T-helper 2 cell treated with Interferon-gamma antibody and Interleukin-4, amounts not matched to agents 100 ng/mL and 5 ng/mL, for 36 hours (primary cell): ENCODE measurements around the gene MICAL3. TPM values are rescaled to one million over a fixed set of nuclear protein-coding genes. Genes with fewer than 3 reads are reported as not detected.
"Not testable (repeated sequence)": the region's sequence is repeated elsewhere in the genome, so short reads cannot be mapped to it uniquely, and the experiment has no call there.

Experiments
- intact Hi-C: fragments of 100-400 bp; cut with micrococcal nuclease; formaldehyde crosslinking; loops from one replicate; pipeline ENCODE4 v1.15.1; 2023
- total RNA-seq: library from RNA; stranded (reverse); gene quantifications from 2 replicates; pipeline ENCODE4 v1.2.3, GENCODE V29; 2022

The MICAL3 gene
- total RNA-seq, 1 donor from 2014 or later, result 38.7 TPM

DNA sequence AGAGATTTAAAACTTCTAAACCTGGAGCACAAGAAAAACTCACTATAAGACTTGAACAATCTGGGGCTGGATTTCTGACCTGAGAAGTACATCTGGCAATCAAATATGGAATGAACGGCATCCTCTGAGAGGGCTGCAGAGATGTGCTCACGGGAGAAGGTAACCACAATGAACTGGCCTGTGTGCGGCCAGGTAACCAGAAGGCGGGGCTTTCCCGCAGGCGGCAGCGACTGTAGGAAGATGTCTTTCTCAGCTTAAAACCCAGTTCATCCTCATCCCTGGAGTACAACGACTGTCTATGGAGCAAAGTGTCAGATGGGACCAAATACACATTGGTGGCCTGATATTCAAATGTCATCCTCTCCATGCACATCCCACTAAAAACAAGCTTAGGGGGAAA is 24.5 kb downstream of the MICAL3 start:
- intact Hi-C loops, result loop anchor here (2.0 to 5.0 kb wide), 2 partner anchors 25 to 783 kb away; partner anchors contain the start of genes ADA2 and MICAL3

DNA sequence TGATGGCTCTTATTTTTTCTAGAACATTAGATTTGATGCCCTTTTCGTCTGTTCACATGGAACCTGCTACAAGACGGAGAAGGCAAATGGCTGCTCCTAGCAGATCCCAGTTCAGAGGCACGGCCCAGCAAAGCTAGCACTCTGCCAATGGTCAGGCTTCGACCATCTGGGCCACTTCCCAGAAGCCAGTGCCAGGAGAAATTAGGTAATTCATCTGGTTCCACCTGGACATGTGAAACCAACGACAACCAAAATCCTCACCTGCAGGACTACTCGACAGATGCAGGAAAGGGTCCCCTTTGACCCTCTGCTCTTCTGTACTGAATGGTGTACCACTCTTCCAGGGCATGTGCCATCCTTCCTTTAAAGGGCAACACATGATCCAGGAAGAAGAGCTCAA is 25.4 kb downstream of the MICAL3 start:
- intact Hi-C loops, result loop anchor here (5.0 kb wide), 1 partner anchor 782 kb away; the partner anchor contains the start of gene ADA2

DNA sequence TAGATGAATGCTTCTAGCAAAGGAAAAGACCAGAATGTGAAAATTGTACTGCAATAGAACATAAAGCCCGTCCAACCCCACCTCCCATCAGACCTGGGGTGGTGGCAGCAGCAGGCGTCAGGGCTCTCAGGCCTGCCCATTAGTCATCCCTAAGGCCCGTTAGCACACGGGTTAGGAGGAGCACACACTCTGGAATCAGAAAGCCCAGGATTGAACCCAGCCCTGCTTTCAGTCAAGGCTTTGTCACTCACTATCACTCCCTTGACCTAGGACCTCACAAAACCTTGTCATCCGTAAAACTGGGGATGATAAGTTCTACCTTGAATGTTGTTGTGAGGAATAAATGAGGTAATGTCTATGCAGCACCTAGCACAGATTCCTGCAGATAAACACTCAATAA is 26.9 kb downstream of the MICAL3 start:
- intact Hi-C loops, result loop anchor here (5.0 kb wide), 1 partner anchor 780 kb away; the partner anchor contains the start of gene ADA2

DNA sequence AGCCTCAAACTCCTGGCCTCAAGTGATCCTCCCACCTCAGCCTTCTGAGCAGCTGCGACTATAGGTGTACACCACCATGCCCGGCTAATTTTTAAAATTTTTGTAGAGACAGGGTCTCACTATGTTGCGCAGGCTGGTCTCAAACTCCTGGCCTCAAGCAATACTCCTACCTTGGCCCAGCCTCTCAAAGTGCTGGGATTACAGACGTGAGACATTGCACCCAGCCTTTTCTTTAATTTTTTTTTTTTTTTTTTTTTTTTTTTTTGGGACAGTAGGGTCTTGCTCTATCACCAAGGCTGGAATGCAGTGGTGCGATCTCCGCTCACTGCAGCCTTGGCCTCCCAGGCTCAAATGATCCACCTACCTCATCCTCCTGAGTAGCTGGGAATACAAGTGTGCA is 29.1 kb downstream of the MICAL3 start:
- intact Hi-C loops, result loop anchor here (5.0 kb wide), 1 partner anchor 778 kb away; the partner anchor contains the start of gene ADA2

DNA sequence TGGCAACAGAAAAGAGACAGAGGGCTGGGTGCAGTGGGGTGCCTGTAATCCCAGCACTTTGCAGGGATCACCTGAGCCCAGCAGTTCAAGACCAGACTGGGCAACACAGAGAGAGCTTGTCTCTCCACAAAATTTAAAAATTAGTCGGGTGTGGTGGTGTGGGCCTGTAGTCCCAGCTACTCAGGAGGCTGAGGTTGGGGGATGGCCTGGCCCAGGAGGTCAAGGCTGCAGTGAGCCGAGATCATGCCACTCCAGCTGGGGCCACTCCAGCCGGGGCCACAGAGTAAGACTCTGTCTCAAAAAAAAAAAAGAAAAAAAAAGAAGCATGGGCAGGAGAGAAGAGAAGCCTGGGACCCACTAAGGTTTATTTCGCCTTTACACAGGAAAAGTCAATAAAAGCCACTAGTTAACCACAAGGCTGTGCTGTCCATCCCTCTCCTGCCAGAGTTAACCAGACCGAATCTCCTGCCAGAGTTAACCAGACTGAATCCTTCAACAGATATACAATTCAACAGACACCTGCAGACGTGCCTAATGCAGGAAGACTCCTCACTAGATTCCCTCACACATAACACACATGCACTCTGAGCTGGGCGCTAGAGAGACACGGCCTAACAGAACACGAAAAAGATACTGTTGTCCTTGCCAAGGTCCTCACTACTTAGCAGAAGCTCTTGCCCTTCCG is 29.8 kb downstream of the MICAL3 start:
- intact Hi-C loops, result loop anchor here (5.0 kb wide), 1 partner anchor 777 kb away; the partner anchor contains the start of gene ADA2

DNA sequence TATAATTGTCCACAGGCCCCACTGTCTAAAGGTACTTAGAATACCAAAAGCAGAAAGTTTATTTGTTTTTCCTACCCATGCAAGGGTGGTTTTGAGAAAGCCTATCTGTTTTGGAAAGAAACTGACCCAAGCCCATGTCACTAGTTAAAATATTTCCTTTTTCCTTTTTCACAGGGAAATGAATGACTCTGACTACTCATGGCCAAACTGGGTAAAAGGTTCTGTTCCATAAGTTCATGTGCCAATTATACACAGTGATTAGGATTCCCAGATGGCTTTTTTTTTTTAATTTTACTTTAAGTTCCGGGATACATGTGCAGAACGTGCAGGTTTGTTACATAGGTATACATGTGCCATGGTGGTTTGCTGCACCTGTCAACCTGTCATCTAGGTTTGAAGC is 31.4 kb downstream of the MICAL3 start:
- intact Hi-C loops, result not testable (repeated sequence)

DNA sequence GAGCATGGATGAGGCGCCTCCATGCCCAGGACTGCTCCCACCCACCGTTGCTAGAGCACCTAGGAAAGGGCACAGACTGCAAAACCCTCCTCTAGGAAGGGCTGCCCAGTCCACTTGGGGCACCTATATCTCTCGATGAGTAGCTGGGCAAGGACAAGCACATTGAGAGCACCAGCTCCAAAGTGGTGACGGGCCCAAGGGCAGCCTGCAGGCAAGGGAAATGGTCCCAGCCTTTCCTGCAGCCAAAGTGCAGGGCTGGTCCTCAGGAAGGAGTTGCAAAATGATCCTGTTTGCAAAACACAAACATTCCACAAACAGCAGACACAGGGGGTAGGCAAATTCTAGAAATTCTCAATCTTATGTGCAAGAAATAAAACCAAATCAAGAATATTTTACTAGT is 32.4 kb downstream of the MICAL3 start:
- intact Hi-C loops, result not testable (repeated sequence)

DNA sequence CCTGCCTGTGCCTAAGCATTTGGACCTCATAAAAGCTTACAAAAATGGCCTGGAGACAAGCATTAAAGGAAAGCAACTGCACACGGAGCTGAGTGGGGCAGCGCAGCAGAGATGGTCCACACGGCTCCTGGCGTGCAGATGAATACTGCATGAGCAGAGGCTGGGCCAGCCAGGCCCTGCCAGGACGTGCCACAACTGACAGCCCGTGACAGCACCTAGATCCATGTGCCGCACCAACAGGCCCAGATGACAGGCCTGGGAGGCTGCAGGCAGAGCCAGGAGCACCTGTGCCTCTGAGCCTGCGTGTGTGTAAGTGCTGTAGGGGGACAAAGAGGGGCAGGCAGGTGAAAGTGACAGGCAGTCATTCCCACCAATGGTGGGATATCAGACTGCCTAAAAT is 33.4 kb downstream of the MICAL3 start:
- intact Hi-C loops, result no loop called here

DNA sequence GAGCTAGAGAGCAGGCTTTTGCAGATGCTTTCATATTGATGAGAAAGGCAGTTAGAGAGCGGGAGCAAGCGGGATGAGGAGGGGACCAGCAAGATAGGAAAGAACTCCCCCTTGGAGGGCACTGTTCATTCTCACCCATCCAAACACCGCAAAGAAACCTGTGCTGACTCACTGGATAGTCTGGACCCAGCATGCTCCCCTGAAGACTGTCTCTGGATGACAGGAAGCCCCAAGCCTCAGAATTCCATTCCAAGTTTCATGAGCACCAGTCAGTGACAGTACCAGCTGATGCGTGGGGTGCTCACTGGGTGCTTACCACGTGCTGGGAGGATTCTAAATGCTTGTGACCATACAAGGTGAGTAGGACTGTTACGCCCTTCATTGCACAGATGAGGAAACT is 34.2 kb downstream of the MICAL3 start:
- intact Hi-C loops, result no loop called here

DNA sequence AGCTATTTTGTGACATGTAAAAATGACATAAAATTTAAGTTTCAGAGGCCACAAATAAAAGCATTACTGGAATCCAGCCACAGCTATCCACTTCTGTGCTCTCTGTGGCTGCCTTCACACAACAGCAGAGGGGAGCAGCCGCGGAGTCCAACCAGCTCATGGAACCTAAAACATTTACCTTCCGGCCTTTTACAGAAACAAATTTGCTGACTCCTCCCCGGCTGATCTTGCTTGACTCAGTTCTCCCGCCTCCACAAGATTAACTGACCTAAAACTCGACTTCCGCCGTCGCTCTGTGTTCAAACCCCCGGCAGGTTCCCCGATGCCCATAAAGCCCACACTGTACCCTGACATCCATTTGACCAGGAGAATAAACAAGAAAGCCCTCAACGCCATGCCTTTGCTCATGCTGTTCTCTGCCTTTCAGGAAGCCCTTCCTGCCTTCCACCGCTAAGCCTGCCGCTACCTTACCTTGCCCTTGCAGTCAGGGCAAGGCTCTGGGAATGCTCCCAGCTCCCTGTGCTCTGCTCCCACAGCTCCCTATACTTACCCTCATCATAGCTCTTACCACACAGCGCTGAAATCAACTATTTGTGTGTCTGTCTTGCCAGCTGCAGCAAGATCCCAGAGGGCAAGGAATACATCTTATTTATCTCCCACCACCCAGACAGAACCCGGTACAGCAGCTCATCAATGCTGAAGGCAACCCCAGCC is 35.4 kb downstream of the MICAL3 start:
- intact Hi-C loops, result no loop called here

DNA sequence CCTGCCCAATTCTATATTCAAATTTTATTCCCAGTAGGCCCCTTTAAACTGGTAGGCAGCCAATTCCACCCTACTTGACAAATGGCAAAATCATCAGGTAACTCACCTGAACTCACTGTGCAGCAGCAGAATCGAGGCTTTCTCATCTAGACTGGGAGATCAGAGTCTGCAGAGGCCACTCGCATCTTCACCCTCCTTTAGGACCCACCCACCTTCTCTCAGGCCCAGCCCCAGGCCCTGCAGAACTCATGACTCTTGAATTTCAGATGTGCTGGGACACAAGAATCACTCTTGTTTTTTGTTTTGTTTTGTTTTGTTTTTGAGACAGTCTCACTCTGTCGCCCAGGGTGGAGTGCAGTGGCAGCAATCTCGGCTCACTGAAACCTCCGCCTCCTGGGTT is 38.8 kb downstream of the MICAL3 start:
- intact Hi-C loops, result no loop called here

DNA sequence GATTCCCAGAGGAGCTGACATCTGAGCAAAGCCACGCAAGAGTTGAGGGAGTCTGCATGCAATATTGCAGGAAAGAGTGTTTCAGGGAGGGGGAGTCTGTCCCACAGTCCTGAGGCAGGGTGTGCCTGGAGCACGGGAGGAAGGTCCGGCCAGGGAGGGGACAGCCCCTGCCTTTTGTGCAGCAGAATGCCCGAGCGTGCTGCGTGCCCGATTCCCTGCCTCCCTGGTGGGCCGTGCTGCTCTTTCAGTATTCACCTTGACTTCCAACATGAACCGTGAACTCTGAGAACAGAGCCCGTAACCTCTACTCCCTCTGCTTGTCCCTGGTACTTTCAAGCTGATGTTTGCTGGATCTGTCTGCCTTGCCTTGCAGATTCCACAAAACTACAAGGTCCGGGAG is 39.3 kb downstream of the MICAL3 start:
- intact Hi-C loops, result not testable (repeated sequence)

DNA sequence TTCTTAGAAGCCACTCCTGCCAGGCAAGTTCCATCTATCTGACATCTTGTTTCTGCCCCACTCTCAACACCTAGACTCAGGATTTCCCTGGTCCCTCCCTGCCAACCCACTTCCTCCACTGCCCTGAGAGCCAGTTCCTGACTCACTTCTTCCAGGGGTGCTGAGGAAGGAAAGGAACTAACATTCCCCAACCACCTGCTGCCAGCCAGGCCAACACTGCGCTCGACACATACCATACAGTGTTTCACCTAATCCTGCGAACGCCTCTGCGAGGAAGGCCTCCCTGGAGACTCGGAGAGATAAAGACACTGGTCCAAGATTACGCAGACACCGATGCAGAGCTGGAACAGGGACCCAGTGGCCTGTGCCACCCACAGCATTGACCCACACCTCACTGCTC is 40.2 kb downstream of the MICAL3 start:
- intact Hi-C loops, result no loop called here

DNA sequence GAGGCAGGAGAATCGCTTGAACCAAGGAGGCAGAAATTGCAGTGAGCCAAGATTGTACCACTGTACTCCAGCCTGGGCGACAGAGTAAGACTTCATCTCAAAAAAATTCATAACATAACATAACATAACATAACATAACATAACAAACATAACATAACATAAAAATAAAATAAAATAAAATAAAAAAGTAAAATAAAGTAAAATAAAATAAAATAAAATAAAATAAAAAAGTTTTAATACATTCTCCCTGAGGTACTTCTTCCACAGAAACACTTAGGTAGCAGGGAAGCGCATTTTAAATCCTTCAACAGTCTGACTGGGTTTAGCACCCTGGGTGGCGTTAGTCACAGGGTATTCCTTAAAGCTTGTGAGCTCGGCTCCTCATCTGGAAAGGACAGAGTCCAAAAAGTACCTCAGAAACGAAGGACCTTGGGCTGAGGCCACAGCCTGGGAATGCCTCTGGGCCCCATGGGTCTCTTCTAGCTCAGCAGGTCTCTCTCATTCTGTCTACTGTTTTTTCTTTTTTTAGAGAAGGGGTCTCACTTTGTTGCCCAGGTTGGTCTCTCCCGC is 41.7 kb downstream of the MICAL3 start:
- intact Hi-C loops, result no loop called here

DNA sequence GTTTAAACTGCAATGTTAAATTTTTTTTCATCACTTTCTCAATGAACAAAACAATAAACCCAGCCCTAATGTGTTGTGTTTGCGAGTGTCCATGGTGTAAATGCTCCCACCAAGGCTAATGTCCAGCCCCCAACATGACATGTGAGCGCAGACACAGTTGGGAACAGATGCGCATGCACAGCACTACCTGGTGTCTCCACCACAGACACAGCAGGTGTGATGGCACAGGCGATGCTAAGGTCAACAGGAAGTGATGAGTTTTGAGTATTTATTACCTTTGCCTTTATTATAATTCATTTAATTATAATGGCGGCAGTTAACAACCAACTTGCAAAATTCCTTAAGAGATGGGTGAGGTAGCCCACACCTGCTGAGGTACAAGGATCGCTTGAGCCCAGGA is 42.9 kb downstream of the MICAL3 start:
- intact Hi-C loops, result no loop called here

DNA sequence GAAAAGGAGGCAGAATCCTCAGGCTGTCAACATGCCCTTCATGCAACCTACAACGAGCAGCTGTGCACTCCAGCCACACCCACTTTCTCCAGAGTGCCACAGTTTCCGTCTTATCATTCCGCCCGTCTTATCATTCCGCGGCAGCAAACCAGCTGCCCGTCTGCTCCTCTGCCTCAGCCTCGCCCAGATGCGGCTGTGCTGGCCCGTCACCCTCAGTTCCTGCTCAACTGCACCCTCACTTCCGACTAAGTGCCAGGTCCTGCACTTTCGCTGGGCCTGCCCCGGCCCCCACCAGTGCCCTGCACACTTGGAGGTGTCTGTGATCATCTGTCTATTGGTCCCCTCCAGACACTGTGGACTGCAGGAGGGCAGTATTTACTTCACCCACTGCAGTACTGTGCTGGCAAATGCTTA is 43.7 kb downstream of the MICAL3 start:
- intact Hi-C loops, result no loop called here

DNA sequence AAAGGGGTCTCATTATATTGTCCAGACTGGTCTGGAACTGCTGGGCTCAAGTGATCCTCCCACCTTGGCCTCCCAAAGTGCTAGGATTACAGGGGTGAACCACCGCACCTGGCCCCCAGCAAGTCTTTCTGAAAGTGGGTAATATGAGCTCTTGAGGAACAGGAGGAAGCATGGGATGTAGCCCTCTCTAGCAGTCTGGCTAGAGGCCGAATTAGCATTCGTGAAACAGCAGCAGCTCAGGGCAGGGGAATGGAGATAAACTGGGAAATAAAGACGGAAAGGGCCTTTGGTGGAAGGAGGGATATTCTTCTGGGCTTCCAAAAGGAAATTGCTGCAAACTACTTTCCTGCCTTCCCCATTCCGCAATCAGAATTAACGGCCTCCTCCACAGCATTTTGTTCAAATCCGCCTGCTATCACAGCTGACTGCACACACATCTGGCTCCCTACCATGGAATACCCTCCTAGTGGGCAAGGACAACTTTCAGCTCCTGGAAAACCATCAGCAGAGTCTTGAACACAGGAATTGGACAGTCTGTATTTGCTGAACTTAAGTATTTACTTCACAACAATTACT is 44.3 kb downstream of the MICAL3 start:
- intact Hi-C loops, result no loop called here

DNA sequence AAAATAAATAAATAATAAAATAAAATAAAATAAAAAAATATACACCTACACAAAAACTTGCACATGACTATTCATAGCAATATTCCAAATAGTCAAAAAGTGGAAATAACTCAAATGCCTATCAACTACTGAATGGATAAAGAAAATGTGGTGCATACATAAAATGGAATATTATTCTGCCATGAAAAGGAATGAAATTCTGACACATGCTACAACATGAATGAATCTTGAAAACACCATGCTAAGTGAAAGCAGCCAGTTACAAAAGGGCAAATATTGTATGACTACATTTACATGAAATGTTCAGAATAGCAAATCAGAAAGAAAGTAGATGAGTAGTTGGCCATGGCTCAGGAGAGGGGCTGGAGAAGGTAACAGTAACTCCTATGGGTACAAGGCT is 46.3 kb downstream of the MICAL3 start:
- intact Hi-C loops, result no loop called here

DNA sequence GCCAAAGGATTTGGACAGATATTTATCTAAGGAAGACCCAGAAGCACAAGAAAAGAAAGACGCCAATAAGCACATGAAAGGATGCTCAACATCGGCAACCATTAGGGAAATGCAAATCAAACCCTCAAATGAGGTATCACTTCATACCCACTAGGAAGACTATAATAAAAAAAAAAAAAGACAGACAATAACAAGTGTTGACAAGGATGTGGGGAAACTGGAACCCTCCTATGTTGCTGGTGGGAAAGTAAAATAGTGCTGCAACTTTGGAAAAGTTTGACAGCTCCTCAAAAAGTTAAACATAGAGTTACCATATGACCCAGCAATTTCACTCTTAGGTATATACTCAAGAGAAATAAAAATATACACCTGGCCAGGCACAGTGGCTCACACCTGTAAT is 47.0 kb downstream of the MICAL3 start:
- intact Hi-C loops, result no loop called here

DNA sequence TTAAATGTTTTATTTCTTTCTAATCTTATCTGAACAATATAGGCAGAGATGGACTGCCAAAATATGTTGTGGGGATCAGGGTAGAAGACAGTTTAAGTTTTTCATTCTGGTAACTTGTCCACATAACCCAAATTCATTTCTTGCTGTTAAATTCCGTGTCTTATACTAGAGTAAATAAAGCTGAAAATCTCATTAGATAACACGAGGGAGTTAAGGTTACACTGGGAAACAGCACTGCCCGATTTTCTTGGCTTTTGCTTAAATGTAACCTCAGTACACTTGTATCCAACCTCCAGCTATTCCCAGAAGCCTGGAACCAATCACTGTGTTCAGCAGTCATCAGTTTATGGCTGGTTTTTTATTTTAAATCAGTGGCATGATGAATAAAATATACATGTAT is 48.2 kb downstream of the MICAL3 start:
- intact Hi-C loops, result no loop called here

DNA sequence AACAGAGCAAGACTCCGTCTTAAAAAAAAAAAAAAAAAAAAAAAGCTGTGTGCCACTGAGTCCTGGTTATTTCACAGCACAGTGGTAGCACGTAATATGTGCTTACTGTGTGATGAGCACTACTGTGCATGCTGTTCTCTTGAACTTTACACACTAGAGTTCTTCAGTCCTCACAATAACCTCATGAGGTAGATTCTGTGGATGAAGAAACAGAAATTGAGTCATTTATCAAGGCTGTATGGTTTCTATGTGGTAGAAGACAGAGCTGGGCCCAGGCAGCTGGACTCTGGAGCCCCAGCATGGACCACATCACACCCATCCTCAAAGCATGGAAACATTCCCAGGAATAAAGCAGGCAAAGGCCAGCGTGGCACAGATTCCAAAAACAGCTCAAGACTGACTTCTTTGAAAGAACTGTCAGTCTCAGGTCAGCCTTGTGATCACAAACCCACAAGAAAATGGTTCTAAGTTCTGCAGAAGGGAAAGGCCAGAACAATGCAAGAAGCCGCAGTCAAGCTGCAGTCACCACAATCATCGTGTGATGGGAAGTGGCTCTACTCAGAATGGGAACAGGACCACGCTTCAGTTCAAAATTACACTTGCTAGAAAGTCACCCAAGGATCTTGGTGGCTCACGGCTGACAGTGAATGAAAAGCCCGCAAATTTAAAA is 49.5 kb downstream of the MICAL3 start:
- intact Hi-C loops, result no loop called here
